ENCODE measurements around the gene ACAN.

Gene ACAN

GRCh38 chr15:88812133-88812532, 8.9 kb downstream of the ACAN start:
- no peak for TF ChIP-seq REST (IDR thresholded peaks at IDR 0.05; ENCODE audit: insufficient read depth in 1 of 2, low read depth in 2 of 2, low read length in 2 of 2)
- no peak for TF ChIP-seq SIN3A (IDR thresholded peaks at IDR 0.05; ENCODE audit: borderline replicate concordance, insufficient read depth, low read length)
- TF ChIP-seq FOXP2 (optimal IDR thresholded peaks at IDR 0.05; ENCODE audit: borderline replicate concordance, extremely low read depth, extremely low read length, insufficient read depth): no peak
- TF ChIP-seq POLR2AphosphoS5 (IDR thresholded peaks at IDR 0.05; ENCODE audit: low read depth, low read length): no peak
- TF ChIP-seq TAF1 (IDR thresholded peaks at IDR 0.05; ENCODE audit: borderline replicate concordance, insufficient read depth, low read length): no peak

- no peak for TF ChIP-seq SIN3A (IDR thresholded peaks at IDR 0.05; ENCODE audit: borderline replicate concordance, insufficient read depth, low read length)
- no peak for TF ChIP-seq FOXP2 (optimal IDR thresholded peaks at IDR 0.05; ENCODE audit: borderline replicate concordance, extremely low read depth, extremely low read length, insufficient read depth)
- no peak for TF ChIP-seq POLR2AphosphoS5 (IDR thresholded peaks at IDR 0.05; ENCODE audit: low read depth, low read length)
- TF ChIP-seq TAF1 (IDR thresholded peaks at IDR 0.05; ENCODE audit: borderline replicate concordance, insufficient read depth, low read length): no peak
- no peak for TF ChIP-seq REST (IDR thresholded peaks at IDR 0.05; ENCODE audit: insufficient read depth in 1 of 2, low read depth in 2 of 2, low read length in 2 of 2)
Measured at GRCh38 chr15:88813960-88814359, 10.7 kb downstream of the ACAN start.

- no peak for TF ChIP-seq TAF1 (IDR thresholded peaks at IDR 0.05; ENCODE audit: borderline replicate concordance, insufficient read depth, low read length)
- TF ChIP-seq FOXP2 (optimal IDR thresholded peaks at IDR 0.05; ENCODE audit: borderline replicate concordance, extremely low read depth, extremely low read length, insufficient read depth): no peak
- TF ChIP-seq REST (IDR thresholded peaks at IDR 0.05; ENCODE audit: insufficient read depth in 1 of 2, low read depth in 2 of 2, low read length in 2 of 2): no peak
- TF ChIP-seq SIN3A (IDR thresholded peaks at IDR 0.05; ENCODE audit: borderline replicate concordance, insufficient read depth, low read length): no peak
- no peak for TF ChIP-seq POLR2AphosphoS5 (IDR thresholded peaks at IDR 0.05; ENCODE audit: low read depth, low read length)
Measured at GRCh38 chr15:88814393-88814792, 11.2 kb downstream of the ACAN start.

- TF ChIP-seq REST (IDR thresholded peaks at IDR 0.05; ENCODE audit: insufficient read depth in 1 of 2, low read depth in 2 of 2, low read length in 2 of 2) (no peak), TAF1 (IDR thresholded peaks at IDR 0.05; ENCODE audit: borderline replicate concordance, insufficient read depth, low read length) (no peak), SIN3A (IDR thresholded peaks at IDR 0.05; ENCODE audit: borderline replicate concordance, insufficient read depth, low read length) (no peak), POLR2AphosphoS5 (IDR thresholded peaks at IDR 0.05; ENCODE audit: low read depth, low read length) (no peak), FOXP2 (optimal IDR thresholded peaks at IDR 0.05; ENCODE audit: borderline replicate concordance, extremely low read depth, extremely low read length, insufficient read depth) (no peak)
Measured at GRCh38 chr15:88818920-88819319, 15.7 kb downstream of the ACAN start.

- TF ChIP-seq POLR2AphosphoS5 (IDR thresholded peaks at IDR 0.05; ENCODE audit: low read depth, low read length) (no peak), REST (IDR thresholded peaks at IDR 0.05; ENCODE audit: insufficient read depth in 1 of 2, low read depth in 2 of 2, low read length in 2 of 2) (no peak), TAF1 (IDR thresholded peaks at IDR 0.05; ENCODE audit: borderline replicate concordance, insufficient read depth, low read length) (no peak), SIN3A (IDR thresholded peaks at IDR 0.05; ENCODE audit: borderline replicate concordance, insufficient read depth, low read length) (no peak), FOXP2 (optimal IDR thresholded peaks at IDR 0.05; ENCODE audit: borderline replicate concordance, extremely low read depth, extremely low read length, insufficient read depth) (no peak)
Measured at GRCh38 chr15:88821993-88822392, 18.8 kb downstream of the ACAN start.

All from PFSK-1 (cell line).